ENCODE data around the gene DGKG.

DGKG gene

GRCh38 chr3:186367631-186368030, 5.6 kb upstream of the DGKG start:
- DNase-seq: no peak

- DNase-seq: no peak
These were observed 4.2 kb upstream of the DGKG start for GRCh38 chr3:186366206-186366605.

- no peak for DNase-seq
These were observed 3.4 kb upstream of the DGKG start for GRCh38 chr3:186365202-186365974.

- DNase-seq: no peak
These were observed 954 bp upstream of the DGKG start for GRCh38 chr3:186362988-186363387.

- DNase-seq: no peak
These were observed 456 bp upstream of the DGKG start for GRCh38 chr3:186362537-186362842.

- DNase-seq: no peak
These were observed 730 bp downstream of the DGKG start for GRCh38 chr3:186361246-186361761.

GRCh38 chr3:186360779-186361178, 1.3 kb downstream of the DGKG start:
- peak; percentile 33 for DNase-seq

GRCh38 chr3:186359078-186359477, 3.0 kb downstream of the DGKG start:
- DNase-seq: no peak

GRCh38 chr3:186356152-186356551, 5.9 kb downstream of the DGKG start:
- DNase-seq: no peak

GRCh38 chr3:186354100-186354499, 7.9 kb downstream of the DGKG start:
- no peak for DNase-seq

- DNase-seq: no peak
These were observed 9.7 kb downstream of the DGKG start for GRCh38 chr3:186352369-186352768.

- DNase-seq: no peak
These were observed 19.8 kb downstream of the DGKG start for GRCh38 chr3:186342197-186342596.

- DNase-seq: no peak
These were observed 21.8 kb downstream of the DGKG start for GRCh38 chr3:186340204-186340603.

- no peak for DNase-seq
These were observed 22.7 kb downstream of the DGKG start for GRCh38 chr3:186339180-186339918.

- DNase-seq: no peak
These were observed 28.8 kb downstream of the DGKG start for GRCh38 chr3:186333256-186333655.

- DNase-seq: no peak
These were observed 31.1 kb downstream of the DGKG start for GRCh38 chr3:186330772-186331460.

GRCh38 chr3:186329589-186329988, 32.4 kb downstream of the DGKG start:
- DNase-seq: no peak

- no peak for DNase-seq
These were observed 34.0 kb downstream of the DGKG start for GRCh38 chr3:186327912-186328487.

- no peak for DNase-seq
These were observed 39.3 kb downstream of the DGKG start for GRCh38 chr3:186322761-186323160.

- DNase-seq: no peak
These were observed 40.3 kb downstream of the DGKG start for GRCh38 chr3:186321746-186322145.

- DNase-seq: no peak
These were observed 41.0 kb downstream of the DGKG start for GRCh38 chr3:186320862-186321568.

GRCh38 chr3:186319945-186320344, 42.1 kb downstream of the DGKG start:
- DNase-seq: no peak

- DNase-seq: no peak
These were observed 43.9 kb downstream of the DGKG start for GRCh38 chr3:186318135-186318534.
